ENCODE results near the gene FCGR3B.
"Not testable (repeated sequence)": the region's sequence is repeated elsewhere in the genome, so short reads cannot be mapped to it uniquely, and the experiment has no call there.

The FCGR3B gene

DNA sequence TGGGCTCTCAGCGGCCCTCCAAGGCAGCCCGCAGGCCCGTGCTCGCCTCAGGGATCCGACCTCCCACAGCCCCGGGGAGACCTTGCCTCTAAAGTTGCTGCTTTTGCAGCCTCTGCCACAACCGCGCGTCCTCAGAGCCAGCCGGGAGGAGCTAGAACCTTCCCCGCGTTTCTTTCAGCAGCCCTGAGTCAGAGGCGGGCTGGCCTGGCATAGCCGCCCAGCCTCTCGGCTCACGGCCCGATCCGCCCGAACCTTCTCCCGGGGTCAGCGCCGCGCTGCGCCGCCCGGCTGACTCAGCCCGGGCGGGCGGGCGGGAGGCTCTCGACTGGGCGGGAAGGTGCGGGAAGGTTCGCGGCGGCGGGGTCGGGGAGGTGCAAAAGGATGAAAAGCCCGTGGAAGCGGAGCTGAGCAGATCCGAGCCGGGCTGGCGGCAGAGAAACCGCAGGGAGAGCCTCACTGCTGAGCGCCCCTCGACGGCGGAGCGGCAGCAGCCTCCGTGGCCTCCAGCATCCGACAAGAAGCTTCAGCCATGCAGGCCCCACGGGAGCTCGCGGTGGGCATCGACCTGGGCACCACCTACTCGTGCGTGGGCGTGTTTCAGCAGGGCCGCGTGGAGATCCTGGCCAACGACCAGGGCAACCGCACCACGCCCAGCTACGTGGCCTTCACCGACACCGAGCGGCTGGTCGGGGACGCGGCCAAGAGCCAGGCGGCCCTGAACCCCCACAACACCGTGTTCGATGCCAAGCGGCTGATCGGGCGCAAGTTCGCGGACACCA lies 25.0 kb downstream of the FCGR3B start:
- DNase-seq (ENCODE audit: low spot score) = not testable (repeated sequence)

GRCh38 chr1:161605024-161605423 lies 26.0 kb downstream of the FCGR3B start:
- not testable (repeated sequence) for DNase-seq (ENCODE audit: low spot score)

GRCh38 chr1:161597077-161597476 lies 33.9 kb downstream of the FCGR3B start:
- not testable (repeated sequence) for DNase-seq (ENCODE audit: low spot score)

GRCh38 chr1:161595583-161595982 lies 35.4 kb downstream of the FCGR3B start:
- not testable (repeated sequence) for DNase-seq (ENCODE audit: low spot score)

DNA sequence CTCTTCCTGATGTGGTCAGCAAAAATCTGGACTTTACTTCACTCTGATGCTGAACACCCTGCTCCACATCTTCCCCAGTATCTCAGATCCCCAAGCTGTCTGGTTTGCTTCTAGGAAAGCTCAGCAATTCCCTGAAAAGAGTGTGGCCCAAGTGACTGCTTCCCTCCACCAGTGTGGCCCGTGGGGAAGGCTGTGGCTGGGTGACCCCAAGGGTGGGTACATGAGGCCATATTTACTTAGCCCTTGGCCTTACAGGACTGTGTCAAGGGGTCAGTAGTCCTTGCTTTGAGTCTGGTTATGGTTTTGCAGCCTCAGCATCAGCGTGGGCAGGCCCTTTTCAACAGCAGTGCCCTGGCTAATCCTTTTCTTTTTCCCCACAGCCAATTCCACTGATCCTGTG lies 35.8 kb downstream of the FCGR3B start:
- not testable (repeated sequence) for DNase-seq (ENCODE audit: low spot score)

GRCh38 chr1:161594269-161594984 lies 36.5 kb downstream of the FCGR3B start:
- DNase-seq (ENCODE audit: low spot score) = not testable (repeated sequence)

GRCh38 chr1:161593092-161593755 lies 37.8 kb downstream of the FCGR3B start:
- not testable (repeated sequence) for DNase-seq (ENCODE audit: low spot score)

GRCh38 chr1:161592586-161592985 lies 38.4 kb downstream of the FCGR3B start:
- DNase-seq (ENCODE audit: low spot score) = not testable (repeated sequence)

GRCh38 chr1:161589920-161590319 lies 41.1 kb downstream of the FCGR3B start:
- not testable (repeated sequence) for DNase-seq (ENCODE audit: low spot score)

DNA sequence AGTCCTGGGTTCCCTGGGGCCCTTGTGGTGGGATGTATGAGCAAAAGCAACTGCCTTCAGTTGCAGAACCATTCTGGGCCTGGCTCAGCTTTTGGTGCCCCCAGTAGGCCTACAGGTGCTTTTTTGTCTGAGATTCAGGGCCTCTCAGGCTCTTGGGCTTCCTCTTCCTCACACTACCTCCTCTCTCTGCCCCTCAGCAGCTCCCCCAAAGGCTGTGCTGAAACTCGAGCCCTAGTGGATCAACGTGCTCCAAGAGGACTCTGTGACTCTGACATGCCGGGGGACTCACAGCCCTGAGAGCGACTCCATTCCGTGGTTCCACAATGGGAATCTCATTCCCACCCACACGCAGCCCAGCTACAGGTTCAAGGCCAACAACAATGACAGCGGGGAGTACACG lies 41.6 kb downstream of the FCGR3B start:
- DNase-seq (ENCODE audit: low spot score) = not testable (repeated sequence)

GRCh38 chr1:161588596-161588995 lies 42.4 kb downstream of the FCGR3B start:
- not testable (repeated sequence) for DNase-seq (ENCODE audit: low spot score)

GRCh38 chr1:161582882-161583281 lies 48.1 kb downstream of the FCGR3B start:
- DNase-seq (ENCODE audit: low spot score) = not testable (repeated sequence)

- DNase-seq (ENCODE audit: low spot score) = not testable (repeated sequence)
Measured at GRCh38 chr1:161580879-161581537, 50.0 kb downstream of the FCGR3B start.

- DNase-seq (ENCODE audit: low spot score) = not testable (repeated sequence)
Measured at GRCh38 chr1:161579856-161580507, 51.0 kb downstream of the FCGR3B start.

DNA sequence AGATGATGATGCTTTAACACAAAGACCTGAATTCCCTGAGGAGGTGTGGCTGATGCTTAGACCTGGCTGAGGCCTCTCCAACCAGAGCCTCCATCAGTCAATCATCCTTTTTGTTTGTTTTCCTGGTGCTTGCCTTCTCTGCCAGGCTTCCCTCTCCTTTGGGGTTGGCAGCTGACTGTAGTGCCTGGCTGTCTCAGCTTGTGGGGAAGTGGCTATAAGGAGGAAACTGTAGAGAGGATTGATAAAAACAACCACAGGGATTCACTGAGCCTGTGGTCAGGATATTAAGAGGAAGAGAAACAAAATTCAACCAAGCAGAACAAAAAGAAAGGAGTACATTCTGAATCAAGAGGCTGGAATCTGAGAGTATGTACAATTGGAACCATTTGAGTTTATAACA lies 54.3 kb downstream of the FCGR3B start:
- not testable (repeated sequence) for DNase-seq (ENCODE audit: low spot score)
